ENCODE results near the gene FMN2. TPM values are rescaled to one million over a fixed set of nuclear protein-coding genes. Genes with fewer than 3 reads are reported as not detected.

Gene FMN2
- total RNA-seq, 1 experiment from 2014 or later = not detected

- intact Hi-C loops (cut with micrococcal nuclease; ENCODE audit: unreplicated experiment) = no loop called here
Measured at GRCh38 chr1:240362826-240363225, 271.1 kb downstream of the FMN2 start.

GRCh38 chr1:240363315-240363714 is 271.6 kb downstream of the FMN2 start:
- no peak overlapping the region for H3K27ac Mint-ChIP-seq (ENCODE audit: unreplicated experiment)
- intact Hi-C loops (cut with micrococcal nuclease; ENCODE audit: unreplicated experiment) = no loop called here
- no peaks in the 10 kb centered on the region for H3K36me3 Mint-ChIP-seq (ENCODE audit: insufficient read depth, unreplicated experiment)
- TF ChIP-seq CTCF (IDR thresholded peaks at IDR 0.05; ENCODE audit: insufficient read depth in 1 of 2, low read depth in 1 of 2, low read length in 1 of 2, severe bottlenecking in 1 of 2, unreplicated experiment in 1 of 2) = no peak
- H3K9me3 ChIP-seq = no peaks in the 10 kb centered on the region
- no peaks in the 10 kb centered on the region for H3K9me3 Mint-ChIP-seq (ENCODE audit: unreplicated experiment)
- POLR2A ChIA-PET = no interaction called here
- no peak overlapping the region for H3K4me3 Mint-ChIP-seq (ENCODE audit: unreplicated experiment)
- DNase-seq = no peak
- CTCF ChIA-PET = no interaction called here
- H3K36me3 ChIP-seq (ENCODE audit: control insufficient read depth, insufficient read depth, low read length) = no peaks in the 10 kb centered on the region
- no peaks in the 10 kb centered on the region for H3K4me1 ChIP-seq
- no peaks in the 10 kb centered on the region for H3K4me1 Mint-ChIP-seq (ENCODE audit: low read depth, unreplicated experiment)
- peaks cover 10% of the 10 kb centered on the region for H3K27me3 Mint-ChIP-seq (ENCODE audit: insufficient read depth, unreplicated experiment)
- no TSS peak for BruUV-seq (replicated peaks)
- no peaks in the 10 kb centered on the region for H3K27me3 ChIP-seq (replicated peaks; ENCODE audit: control insufficient read depth, insufficient read depth, low read length)
- no peak overlapping the region for H3K4me3 ChIP-seq (ENCODE audit: low read depth, low read length)

More at GRCh38 chr1:240362826-240363225, 271.1 kb downstream of the FMN2 start:
- Mint-ChIP-seq H3K27me3 (ENCODE audit: insufficient read depth, unreplicated experiment) (peaks cover 10% of the 10 kb centered on the region), H3K4me1 (ENCODE audit: low read depth, unreplicated experiment) (no peaks in the 10 kb centered on the region), H3K9me3 (ENCODE audit: unreplicated experiment) (no peaks in the 10 kb centered on the region), H3K27ac (ENCODE audit: unreplicated experiment) (no peak overlapping the region), H3K36me3 (ENCODE audit: insufficient read depth, unreplicated experiment) (no peaks in the 10 kb centered on the region), H3K4me3 (ENCODE audit: unreplicated experiment) (no peak overlapping the region)
- no peaks in the 10 kb centered on the region for H3K9me3 ChIP-seq
- BruUV-seq (replicated peaks) = no TSS peak
- no peaks in the 10 kb centered on the region for H3K27me3 ChIP-seq (replicated peaks; ENCODE audit: control insufficient read depth, insufficient read depth, low read length)
- no peaks in the 10 kb centered on the region for H3K36me3 ChIP-seq (ENCODE audit: control insufficient read depth, insufficient read depth, low read length)
- H3K4me1 ChIP-seq = no peaks in the 10 kb centered on the region
- TF ChIP-seq CTCF (IDR thresholded peaks at IDR 0.05; ENCODE audit: insufficient read depth in 1 of 2, low read depth in 1 of 2, low read length in 1 of 2, severe bottlenecking in 1 of 2, unreplicated experiment in 1 of 2) = no peak
- ChIA-PET CTCF (no interaction called here), POLR2A (no interaction called here)
- no peak overlapping the region for H3K4me3 ChIP-seq (ENCODE audit: low read depth, low read length)
- no peak for DNase-seq

GRCh38 chr1:240363914-240364313 is 272.2 kb downstream of the FMN2 start:
- Mint-ChIP-seq H3K27me3 (ENCODE audit: insufficient read depth, unreplicated experiment) (peaks cover 10% of the 10 kb centered on the region), H3K36me3 (ENCODE audit: insufficient read depth, unreplicated experiment) (no peaks in the 10 kb centered on the region), H3K4me3 (ENCODE audit: unreplicated experiment) (no peak overlapping the region), H3K9me3 (ENCODE audit: unreplicated experiment) (no peaks in the 10 kb centered on the region), H3K4me1 (ENCODE audit: low read depth, unreplicated experiment) (no peaks in the 10 kb centered on the region), H3K27ac (ENCODE audit: unreplicated experiment) (no peak overlapping the region)
- DNase-seq = no peak
- intact Hi-C loops (cut with micrococcal nuclease; ENCODE audit: unreplicated experiment) = no loop called here
- Histone ChIP-seq H3K36me3 (ENCODE audit: control insufficient read depth, insufficient read depth, low read length) (no peaks in the 10 kb centered on the region), H3K9me3 (no peaks in the 10 kb centered on the region), H3K4me3 (ENCODE audit: low read depth, low read length) (no peak overlapping the region), H3K27me3 (replicated peaks; ENCODE audit: control insufficient read depth, insufficient read depth, low read length) (no peaks in the 10 kb centered on the region), H3K4me1 (no peaks in the 10 kb centered on the region)
- CTCF ChIA-PET = no interaction called here
- no peak for TF ChIP-seq CTCF (IDR thresholded peaks at IDR 0.05; ENCODE audit: insufficient read depth in 1 of 2, low read depth in 1 of 2, low read length in 1 of 2, severe bottlenecking in 1 of 2, unreplicated experiment in 1 of 2)
- BruUV-seq (replicated peaks) = no TSS peak
- POLR2A ChIA-PET = no interaction called here
